Karpas-422 (cell line): ENCODE measurements around the gene NTM. TPM values are rescaled to one million over a fixed set of nuclear protein-coding genes. Genes with fewer than 3 reads are reported as not detected.
A peak's percentile ranks its signal among the peaks of the same experiment; 100 is the strongest.

Experiments used
- DNase-seq: peaks from one replicate; pipeline ENCODE4 v3.0.0-alpha.2; 2015
- H2AFZ ChIP-seq: fragments of 200-600 bp; sonication (generic); 2 replicates; pipeline ENCODE4 v1.6.1; 2014; ENCODE audit warnings: antibody characterized with exemption, low read length, mixed read lengths
- H3K27ac ChIP-seq: fragments of 200-600 bp; sonication (generic); 2 replicates; pipeline ENCODE4 v1.5.1; 2014; ENCODE audit warnings: mild to moderate bottlenecking, low read length, moderate library complexity
- H3K27me3 ChIP-seq: fragments of 200-600 bp; sonication (generic); 2 replicates; pipeline ENCODE4 v1.6.1; 2014; ENCODE audit warnings: low read length, mixed read lengths
- H3K36me3 ChIP-seq: fragments of 200-600 bp; sonication (generic); 2 replicates; pipeline ENCODE4 v1.6.1; 2014; ENCODE audit warnings: low read length, mixed read lengths; ENCODE audit not compliant: insufficient read depth
- H3K4me1 ChIP-seq: fragments of 200-600 bp; sonication (generic); 2 replicates; pipeline ENCODE4 v1.6.1; 2014; ENCODE audit warnings: mild to moderate bottlenecking, low read length, mixed read lengths
- H3K4me2 ChIP-seq: fragments of 200-600 bp; sonication (generic); 2 replicates; pipeline ENCODE4 v1.6.1; 2014; ENCODE audit warnings: low read length, low read depth, mild to moderate bottlenecking; ENCODE audit not compliant: poor library complexity, severe bottlenecking
- H3K4me3 ChIP-seq: fragments of 200-600 bp; sonication (generic); 2 replicates; pipeline ENCODE4 v1.5.1; 2014; ENCODE audit warnings: mild to moderate bottlenecking, antibody characterized with exemption, low read length, mixed read lengths
- H3K79me2 ChIP-seq: fragments of 200-600 bp; sonication (generic); 2 replicates; pipeline ENCODE4 v1.6.1; 2014; ENCODE audit warnings: mild to moderate bottlenecking, low read length, mixed read lengths
- H3K9ac ChIP-seq: fragments of 200-600 bp; sonication (generic); 2 replicates; pipeline ENCODE4 v1.6.0; 2014; ENCODE audit warnings: low read length
- H3K9me2 ChIP-seq: fragments of 200-600 bp; sonication (generic), shearing (Covaris generic); replicated peaks from 2 replicates; pipeline ENCODE4 v1.6.0; 2014; ENCODE audit warnings: mild to moderate bottlenecking, low read length, moderate library complexity; ENCODE audit not compliant: insufficient read depth
- H3K9me3 ChIP-seq: fragments of 300-700, 200-600 bp; sonication (generic); 2 replicates; pipeline ENCODE4 v1.6.1; 2014; ENCODE audit warnings: low read length, mixed read lengths
- H4K20me1 ChIP-seq: fragments of 200-600 bp; sonication (generic); 2 replicates; pipeline ENCODE4 v1.6.1; 2014; ENCODE audit warnings: mild to moderate bottlenecking, antibody characterized with exemption, low read length, low read depth; ENCODE audit not compliant: insufficient read depth
- total RNA-seq: library from RNA; depleted of rRNA; stranded (reverse); fragments of >200 nt; shearing (Covaris generic); gene quantifications from 2 replicates; pipeline ENCODE4 v1.2.3, GENCODE V29; 2014; ENCODE audit warnings: low replicate concordance

The NTM gene
- total RNA-seq, 1 experiment from 2014 or later: not detected

DNA sequence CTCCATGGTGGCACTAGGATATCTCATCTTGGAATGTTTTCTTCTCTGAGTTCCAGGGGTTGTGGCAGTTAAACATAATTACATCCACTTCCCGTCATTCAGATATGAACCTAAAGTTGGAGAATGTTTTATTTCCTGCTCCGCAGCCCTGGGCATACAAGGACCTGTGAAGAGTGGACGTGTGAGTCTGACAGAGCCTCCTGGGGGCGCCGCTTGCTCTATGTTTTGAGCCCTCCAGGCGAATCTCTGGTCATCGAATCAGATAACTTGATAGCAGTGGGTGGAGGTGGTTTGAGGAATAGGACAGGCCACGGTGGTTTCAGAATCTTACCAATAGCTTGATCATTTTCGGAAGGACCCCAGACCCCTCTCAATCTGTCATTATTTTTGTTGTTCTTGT is 174.2 kb downstream of the NTM start:
- DNase-seq: peak; percentile 42
- H3K4me3 ChIP-seq: no peak overlapping the region
- H3K9ac ChIP-seq: no peak overlapping the region
- no peaks in the 10 kb centered on the region for H3K9me2 ChIP-seq
- H3K79me2 ChIP-seq: no peaks in the 10 kb centered on the region
- H3K27ac ChIP-seq: no peak overlapping the region
- no peaks in the 10 kb centered on the region for H3K9me3 ChIP-seq
- H3K4me1 ChIP-seq: no peaks in the 10 kb centered on the region
- H4K20me1 ChIP-seq: no peaks in the 10 kb centered on the region
- H2AFZ ChIP-seq: no peak overlapping the region
- no peaks in the 10 kb centered on the region for H3K36me3 ChIP-seq
- no peaks in the 10 kb centered on the region for H3K27me3 ChIP-seq
- no peak overlapping the region for H3K4me2 ChIP-seq

DNA sequence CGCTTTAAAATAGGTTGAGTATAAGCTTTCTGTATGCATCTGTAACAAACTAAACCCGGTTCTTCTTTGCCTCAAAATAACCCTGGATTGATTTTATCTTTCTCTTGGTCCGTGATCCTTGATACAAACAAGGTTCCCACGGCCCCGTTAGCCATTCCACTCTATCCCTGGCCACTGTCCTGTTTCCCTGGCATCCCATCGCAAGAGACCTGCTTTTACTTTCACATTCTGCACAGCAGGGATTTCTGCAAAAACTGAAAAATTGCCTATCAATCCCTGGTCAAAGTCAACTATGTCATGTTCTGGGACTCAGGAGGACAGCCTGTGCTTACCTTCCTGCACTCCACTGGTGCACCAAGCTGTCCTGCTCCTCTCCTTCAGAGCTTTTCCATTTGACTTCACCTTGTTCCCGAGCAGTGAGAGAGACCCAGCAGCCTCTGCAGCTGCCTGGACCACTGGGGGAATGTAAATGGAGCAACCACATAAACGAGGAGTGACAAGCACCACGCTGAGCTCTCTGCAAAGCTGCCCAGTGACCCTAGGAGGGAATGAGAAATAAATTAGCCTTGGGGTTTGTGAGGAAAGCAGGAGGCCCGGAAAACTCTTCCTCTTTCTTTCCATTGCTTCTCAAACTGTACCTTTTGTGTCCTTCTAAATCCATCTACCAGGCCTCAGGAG is 175.9 kb downstream of the NTM start:
- no peak for DNase-seq
- Histone ChIP-seq H3K36me3 (no peaks in the 10 kb centered on the region), H3K27ac (no peak overlapping the region), H3K4me2 (no peak overlapping the region), H3K9ac (0 out of 2 replicates have a peak overlapping the region, but pooled peaks have one; percentile 13), H3K4me3 (no peak overlapping the region), H3K4me1 (no peaks in the 10 kb centered on the region), H3K9me3 (no peaks in the 10 kb centered on the region), H3K79me2 (no peaks in the 10 kb centered on the region), H3K27me3 (no peaks in the 10 kb centered on the region), H3K9me2 (no peaks in the 10 kb centered on the region), H4K20me1 (no peaks in the 10 kb centered on the region), H2AFZ (no peak overlapping the region)

DNA sequence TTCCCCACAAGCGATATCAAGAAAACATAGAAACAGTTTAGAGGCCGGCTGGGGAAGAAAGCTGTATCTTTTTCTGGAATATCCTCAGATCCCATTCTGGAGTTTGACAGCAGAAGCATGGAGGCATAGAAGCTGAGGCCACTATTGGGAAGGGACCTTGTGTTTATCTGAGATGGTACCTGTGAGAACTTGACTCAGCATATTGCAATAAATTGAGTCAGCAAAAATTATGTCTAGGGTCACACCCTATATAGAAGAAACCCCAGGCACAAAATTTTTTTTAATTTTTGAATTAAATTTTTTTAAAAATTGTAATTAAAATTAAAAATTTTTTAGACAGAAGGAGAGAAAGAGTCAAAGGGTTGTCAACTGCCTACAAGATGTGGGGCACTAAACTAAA is 178.7 kb downstream of the NTM start:
- no peaks in the 10 kb centered on the region for H3K79me2 ChIP-seq

GRCh38 chr11:131549770-131550169 is 179.4 kb downstream of the NTM start:
- Histone ChIP-seq H3K9me2 (no peaks in the 10 kb centered on the region), H3K79me2 (no peaks in the 10 kb centered on the region), H3K9ac (no peak overlapping the region), H2AFZ (no peak overlapping the region), H4K20me1 (no peaks in the 10 kb centered on the region), H3K27ac (no peak overlapping the region), H3K9me3 (no peaks in the 10 kb centered on the region), H3K36me3 (no peaks in the 10 kb centered on the region), H3K4me2 (no peak overlapping the region), H3K4me1 (no peaks in the 10 kb centered on the region), H3K4me3 (no peak overlapping the region), H3K27me3 (no peaks in the 10 kb centered on the region)
- DNase-seq: no peak

More for the DNA sequence above, 178.7 kb downstream of the NTM start:
- H3K9ac ChIP-seq: no peak overlapping the region
- no peak overlapping the region for H3K4me3 ChIP-seq
- no peaks in the 10 kb centered on the region for H3K9me3 ChIP-seq
- no peaks in the 10 kb centered on the region for H4K20me1 ChIP-seq
- no peak overlapping the region for H3K27ac ChIP-seq
- H3K4me1 ChIP-seq: no peaks in the 10 kb centered on the region
- no peaks in the 10 kb centered on the region for H3K27me3 ChIP-seq
- H3K9me2 ChIP-seq: no peaks in the 10 kb centered on the region
- H3K4me2 ChIP-seq: no peak overlapping the region
- no peak for DNase-seq
- H3K36me3 ChIP-seq: no peaks in the 10 kb centered on the region
- H2AFZ ChIP-seq: no peak overlapping the region

DNA sequence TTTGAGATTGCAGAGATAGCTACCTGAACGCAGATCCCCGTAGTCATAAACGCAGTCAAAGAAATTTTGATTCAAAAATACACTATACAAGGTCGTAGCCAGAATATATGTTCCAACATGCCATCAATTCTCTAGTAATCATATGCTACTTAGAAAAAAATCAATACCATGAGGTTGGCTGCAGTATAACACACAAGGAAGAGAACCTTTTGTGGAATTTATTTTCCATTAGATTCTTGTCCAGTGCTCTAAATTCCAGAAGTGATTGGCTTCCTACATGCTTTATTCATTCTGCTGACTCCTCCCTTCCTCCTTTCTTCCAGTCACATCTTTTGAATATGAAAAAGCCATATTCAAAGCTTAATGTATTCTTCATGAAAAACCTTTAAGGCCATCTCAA is 189.9 kb downstream of the NTM start:
- Histone ChIP-seq H2AFZ (no peak overlapping the region), H3K9ac (no peak overlapping the region), H3K9me3 (no peaks in the 10 kb centered on the region), H3K27me3 (no peaks in the 10 kb centered on the region), H3K36me3 (no peaks in the 10 kb centered on the region), H3K4me3 (no peak overlapping the region), H3K4me2 (no peak overlapping the region), H3K27ac (no peak overlapping the region), H3K4me1 (no peaks in the 10 kb centered on the region), H3K9me2 (no peaks in the 10 kb centered on the region), H4K20me1 (no peaks in the 10 kb centered on the region), H3K79me2 (no peaks in the 10 kb centered on the region)
- no peak for DNase-seq

- H3K9me2 ChIP-seq: no peaks in the 10 kb centered on the region
- no peaks in the 10 kb centered on the region for H3K27me3 ChIP-seq
- no peaks in the 10 kb centered on the region for H3K79me2 ChIP-seq
- H2AFZ ChIP-seq: no peak overlapping the region
- H3K9me3 ChIP-seq: no peaks in the 10 kb centered on the region
- no peak overlapping the region for H3K4me3 ChIP-seq
- H3K27ac ChIP-seq: no peak overlapping the region
- H3K4me2 ChIP-seq: no peak overlapping the region
- DNase-seq: no peak
- no peaks in the 10 kb centered on the region for H3K36me3 ChIP-seq
- no peaks in the 10 kb centered on the region for H4K20me1 ChIP-seq
- no peaks in the 10 kb centered on the region for H3K4me1 ChIP-seq
- no peak overlapping the region for H3K9ac ChIP-seq
These were observed 191.1 kb downstream of the NTM start for GRCh38 chr11:131561501-131561900.

DNA sequence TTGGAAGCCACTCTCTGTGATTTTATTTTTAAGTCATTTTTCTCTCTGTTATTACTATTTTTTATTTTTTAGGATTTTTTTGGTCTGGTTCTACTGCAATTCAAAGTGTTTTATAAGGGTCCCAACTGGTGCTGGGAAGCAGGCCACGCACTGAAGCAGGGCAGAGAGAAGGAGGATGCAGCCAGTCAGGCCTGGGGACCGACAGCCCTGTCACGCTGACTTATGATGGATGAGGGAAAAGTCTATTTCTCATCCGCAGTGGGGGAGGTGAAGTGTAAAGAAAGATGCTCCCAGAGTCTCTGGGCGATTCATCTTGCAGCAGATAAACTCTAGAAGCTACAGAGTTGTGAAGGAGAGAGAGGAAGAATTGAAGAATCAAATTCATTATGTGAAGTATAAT is 191.6 kb downstream of the NTM start:
- no peak overlapping the region for H3K4me2 ChIP-seq
- no peaks in the 10 kb centered on the region for H3K79me2 ChIP-seq
- H3K9me2 ChIP-seq: no peaks in the 10 kb centered on the region
- H4K20me1 ChIP-seq: no peaks in the 10 kb centered on the region
- no peak overlapping the region for H2AFZ ChIP-seq
- H3K9me3 ChIP-seq: no peaks in the 10 kb centered on the region
- no peak overlapping the region for H3K4me3 ChIP-seq
- H3K9ac ChIP-seq: no peak overlapping the region
- no peaks in the 10 kb centered on the region for H3K4me1 ChIP-seq
- no peak overlapping the region for H3K27ac ChIP-seq
- no peaks in the 10 kb centered on the region for H3K36me3 ChIP-seq
- H3K27me3 ChIP-seq: no peaks in the 10 kb centered on the region
- no peak for DNase-seq

DNA sequence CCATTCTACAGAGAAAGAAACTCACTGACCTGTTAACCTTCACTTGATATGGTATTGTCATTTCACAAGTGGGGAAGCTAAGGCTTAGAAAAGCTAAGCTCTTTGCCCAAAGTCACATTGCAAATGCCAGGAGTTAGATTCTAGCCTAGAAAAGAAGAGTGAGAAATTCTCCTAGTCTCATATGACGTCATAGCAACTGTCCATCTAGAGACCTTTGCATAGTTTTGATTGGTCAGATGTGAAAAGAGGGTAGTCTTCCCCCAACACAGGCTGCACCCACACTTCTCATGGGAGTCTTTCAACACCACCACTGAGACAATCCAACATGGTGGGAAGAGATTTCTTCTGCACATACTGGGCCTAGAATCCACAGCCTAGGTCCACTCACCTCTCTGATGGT is 197.9 kb downstream of the NTM start:
- H3K9me3 ChIP-seq: no peaks in the 10 kb centered on the region
- DNase-seq: no peak
- no peak overlapping the region for H3K4me2 ChIP-seq
- H3K27ac ChIP-seq: no peak overlapping the region
- no peak overlapping the region for H3K9ac ChIP-seq
- H3K9me2 ChIP-seq: no peaks in the 10 kb centered on the region
- H3K27me3 ChIP-seq: no peaks in the 10 kb centered on the region
- H3K4me3 ChIP-seq: no peak overlapping the region
- no peaks in the 10 kb centered on the region for H3K79me2 ChIP-seq
- H2AFZ ChIP-seq: no peak overlapping the region
- H3K36me3 ChIP-seq: no peaks in the 10 kb centered on the region
- no peaks in the 10 kb centered on the region for H3K4me1 ChIP-seq
- H4K20me1 ChIP-seq: no peaks in the 10 kb centered on the region
